LoVo (cell line): ENCODE results near the gene DEPDC1B.
"Not testable (repeated sequence)": the region's sequence is repeated elsewhere in the genome, so short reads cannot be mapped to it uniquely, and the experiment has no call there.

ENCODE experiments used
- DNase-seq: peaks from one replicate; pipeline ENCODE4 v3.0.0-alpha.2; 2016; ENCODE audit warnings: low spot score

DEPDC1B gene

DNA sequence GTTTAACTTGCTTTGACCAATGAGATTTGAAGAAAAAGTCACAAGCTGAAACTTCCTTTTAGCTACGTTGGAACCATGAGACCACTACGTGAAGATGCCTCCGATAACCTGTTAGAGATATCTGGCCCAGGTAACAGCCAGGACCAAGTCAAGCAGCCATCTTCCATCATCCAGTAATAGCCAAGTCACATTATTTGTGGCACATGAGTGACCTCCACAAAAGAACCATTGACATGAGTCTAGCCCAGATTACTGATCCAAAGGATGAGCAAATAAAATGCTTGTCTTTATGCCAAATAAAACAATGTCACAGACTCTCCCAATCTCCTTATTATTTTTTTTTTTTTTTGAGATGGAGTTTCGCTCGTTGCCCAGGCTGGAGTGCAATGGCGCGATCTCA, 1.6 kb downstream of the DEPDC1B start:
- no peak for DNase-seq

GRCh38 chr5:60690326-60690725, 9.6 kb downstream of the DEPDC1B start:
- no peak for DNase-seq

GRCh38 chr5:60688980-60689379, 11.0 kb downstream of the DEPDC1B start:
- no peak for DNase-seq

GRCh38 chr5:60687927-60688720, 11.8 kb downstream of the DEPDC1B start:
- peak; percentile 31 for DNase-seq

DNA sequence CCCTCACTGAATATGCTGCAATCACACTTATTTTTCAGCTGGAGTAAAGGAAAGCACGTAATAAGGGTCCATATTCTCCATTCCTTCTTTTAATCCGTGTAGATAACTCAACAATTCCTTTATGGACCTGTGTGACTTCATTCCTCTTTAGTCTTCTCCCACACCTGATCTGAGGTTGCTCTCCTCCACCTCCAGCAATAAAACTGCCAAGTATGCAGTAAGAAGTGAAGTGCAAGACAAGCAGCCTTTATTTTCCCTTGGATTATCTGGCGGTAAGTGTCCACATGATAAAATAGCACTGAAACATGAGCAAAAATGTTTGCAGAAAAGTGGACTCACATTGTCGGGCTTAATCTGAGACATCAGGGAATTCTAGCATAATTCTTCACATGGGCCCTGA, 13.8 kb downstream of the DEPDC1B start:
- no peak for DNase-seq

DNA sequence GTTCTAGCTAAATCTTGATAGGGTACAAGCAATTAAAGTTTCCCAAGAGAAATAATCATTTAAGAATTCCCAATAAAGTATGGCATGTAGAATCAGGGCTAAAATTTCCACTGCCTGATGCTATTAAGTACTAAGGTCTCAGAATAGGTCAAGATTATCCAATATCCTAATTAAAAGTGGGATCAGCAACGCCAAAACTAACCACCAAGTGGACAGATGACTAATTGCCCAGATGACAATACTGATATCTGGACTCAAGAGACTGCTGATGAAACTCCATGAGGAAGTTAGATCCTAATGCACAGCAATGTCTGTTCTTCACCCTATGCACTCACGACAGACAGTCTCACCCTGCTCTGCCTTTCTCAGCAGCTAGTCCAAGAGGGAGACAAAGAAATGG, 14.3 kb downstream of the DEPDC1B start:
- no peak for DNase-seq

DNA sequence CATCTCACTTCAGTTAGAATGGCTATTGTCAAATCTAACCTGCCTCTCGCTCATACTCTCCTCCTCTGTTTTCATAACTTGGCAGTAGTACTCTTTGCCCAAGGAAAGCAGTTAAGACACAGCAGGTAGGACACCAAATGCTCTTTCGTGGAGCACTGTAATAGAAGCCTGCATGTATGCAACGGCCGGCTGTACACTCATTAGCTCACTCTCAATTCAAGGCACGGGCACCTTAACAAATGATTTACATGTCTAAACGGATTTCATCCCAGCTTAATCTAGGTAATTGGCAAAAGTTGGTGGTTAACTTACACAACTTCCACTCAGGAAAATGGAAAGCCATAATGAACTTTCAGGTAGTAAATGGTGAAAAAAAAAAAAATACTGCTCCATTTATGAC, 14.9 kb downstream of the DEPDC1B start:
- DNase-seq: no peak

DNA sequence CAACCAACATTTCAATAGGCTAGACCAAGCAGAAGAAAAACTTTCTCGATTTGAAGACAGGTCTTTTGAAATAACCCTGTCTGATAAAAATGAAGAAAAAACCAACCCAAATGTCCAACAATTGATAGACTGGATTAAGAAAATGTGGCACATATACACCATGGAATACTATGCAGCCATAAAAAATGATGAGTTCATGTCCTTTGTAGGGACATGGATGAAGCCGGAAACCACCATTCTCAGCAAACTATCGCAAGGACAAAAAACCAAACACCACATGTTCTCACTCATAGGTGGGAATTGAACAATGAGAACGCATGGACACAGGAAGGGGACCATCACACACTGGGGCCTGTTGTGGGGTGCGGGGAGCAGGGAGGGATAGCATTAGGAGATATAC, 18.0 kb downstream of the DEPDC1B start:
- DNase-seq: not testable (repeated sequence)

DNA sequence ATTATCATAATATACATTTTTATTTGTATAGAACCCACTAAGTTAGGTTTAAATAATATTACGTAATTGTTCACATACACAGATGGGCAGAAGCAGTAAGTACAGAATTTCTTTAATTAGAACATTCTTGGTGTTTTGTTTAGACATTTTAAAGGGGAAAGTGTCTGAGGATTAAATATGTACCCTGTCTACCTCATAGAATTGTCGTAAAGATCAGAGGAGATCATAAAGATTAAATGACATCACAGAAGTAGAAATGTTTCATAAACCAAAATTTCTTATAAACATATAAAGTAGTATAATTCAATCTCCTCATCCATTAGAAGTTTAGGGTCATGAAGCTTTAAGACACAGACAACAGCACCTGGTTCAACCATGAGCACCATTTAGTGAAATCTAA, 20.1 kb downstream of the DEPDC1B start:
- DNase-seq: no peak

DNA sequence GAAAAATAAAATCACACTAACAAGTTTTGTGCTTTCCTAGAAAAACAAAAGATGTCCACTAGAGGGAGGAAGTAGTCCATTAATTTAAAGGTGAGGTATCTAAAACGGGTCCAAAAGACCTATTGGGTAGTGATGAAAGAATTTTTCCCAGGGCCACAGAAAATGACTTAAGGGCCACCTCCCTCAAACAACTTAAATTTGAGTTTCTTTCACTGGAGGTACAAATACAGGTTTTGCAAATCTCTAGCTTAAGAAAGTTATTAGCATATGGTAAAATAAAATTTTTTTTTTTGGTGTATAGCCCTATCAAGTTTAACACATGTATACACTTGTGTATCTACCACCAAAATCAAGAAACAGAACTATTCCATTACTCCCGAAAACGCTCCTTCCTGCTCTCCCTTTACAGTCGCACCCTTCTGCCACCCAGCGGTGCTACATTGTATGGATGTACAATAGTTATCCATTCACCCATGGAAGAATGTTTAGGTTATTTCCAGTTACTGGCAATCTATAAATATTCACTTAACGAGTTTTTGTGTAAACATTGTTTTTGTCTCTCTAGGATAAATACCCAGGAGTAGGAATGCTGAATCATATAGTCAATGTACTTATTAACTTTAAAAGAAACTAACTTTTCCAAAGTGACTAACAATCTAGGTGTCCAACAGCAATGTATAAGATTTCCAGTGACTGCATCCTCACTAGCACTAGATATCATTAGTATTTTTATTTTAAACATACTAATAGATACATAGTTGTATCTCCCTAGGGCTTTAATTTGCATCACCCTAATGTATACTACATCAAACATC, 21.9 kb downstream of the DEPDC1B start:
- peak; percentile 71 for DNase-seq

- no peak for DNase-seq
Measured at GRCh38 chr5:60675286-60675685, 24.7 kb downstream of the DEPDC1B start.

DNA sequence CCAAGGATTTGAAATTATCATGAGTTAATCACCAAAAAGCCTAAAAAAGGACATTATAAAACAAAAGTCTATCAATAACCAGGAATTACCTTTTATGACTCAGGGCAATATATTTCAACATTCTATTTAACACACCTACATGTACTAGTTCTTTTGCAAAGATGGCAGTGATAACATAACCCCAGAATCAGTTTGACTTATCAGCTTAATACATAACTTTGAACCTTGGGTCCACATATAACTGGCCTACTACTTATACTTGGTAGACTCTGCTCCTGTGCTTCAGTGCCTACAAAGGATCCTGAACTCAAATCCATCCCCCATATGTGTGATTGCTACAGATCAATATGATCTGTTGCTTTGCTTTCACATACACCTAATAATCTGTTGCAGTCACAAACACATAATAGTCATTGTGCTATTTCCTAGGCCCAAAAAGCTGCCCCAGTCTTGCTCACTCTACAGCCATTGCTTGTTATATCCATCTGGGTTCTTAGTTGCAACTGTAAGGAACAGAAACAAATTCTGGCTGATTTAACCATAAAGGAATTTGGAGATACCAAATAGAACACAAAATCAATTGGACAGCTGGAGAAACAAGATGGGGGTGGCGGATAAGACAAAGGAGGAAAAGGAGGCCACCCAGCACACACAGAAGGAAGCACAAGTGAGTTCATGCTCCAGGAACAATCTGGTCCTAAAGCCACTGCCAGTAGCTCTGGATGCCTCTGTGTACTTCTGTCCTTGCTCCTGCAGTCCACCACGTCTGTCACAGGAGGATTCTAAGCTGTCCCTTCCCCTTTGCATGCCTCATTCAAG, 25.5 kb downstream of the DEPDC1B start:
- no peak for DNase-seq

DNA sequence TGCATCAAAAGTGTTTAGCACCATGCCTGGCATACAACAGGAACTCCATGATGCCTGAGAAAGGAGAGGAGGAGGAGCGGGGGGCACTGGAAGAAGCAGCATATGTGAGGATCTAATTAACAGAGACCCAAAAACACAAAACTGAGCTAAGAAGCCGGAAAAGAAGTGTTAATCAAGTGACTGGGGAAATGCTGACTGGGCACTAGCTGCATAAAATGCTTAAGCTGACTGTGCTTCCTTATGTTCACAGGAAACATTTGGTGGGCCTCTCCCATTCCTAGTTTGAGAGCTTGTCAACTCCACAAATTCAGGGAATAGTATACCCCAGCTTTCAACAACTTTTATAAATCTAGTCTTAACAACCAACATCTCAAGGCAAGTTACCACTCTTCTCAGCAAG, 26.6 kb downstream of the DEPDC1B start:
- DNase-seq: no peak

GRCh38 chr5:60672693-60673264, 27.2 kb downstream of the DEPDC1B start:
- DNase-seq: peak; percentile 67

DNA sequence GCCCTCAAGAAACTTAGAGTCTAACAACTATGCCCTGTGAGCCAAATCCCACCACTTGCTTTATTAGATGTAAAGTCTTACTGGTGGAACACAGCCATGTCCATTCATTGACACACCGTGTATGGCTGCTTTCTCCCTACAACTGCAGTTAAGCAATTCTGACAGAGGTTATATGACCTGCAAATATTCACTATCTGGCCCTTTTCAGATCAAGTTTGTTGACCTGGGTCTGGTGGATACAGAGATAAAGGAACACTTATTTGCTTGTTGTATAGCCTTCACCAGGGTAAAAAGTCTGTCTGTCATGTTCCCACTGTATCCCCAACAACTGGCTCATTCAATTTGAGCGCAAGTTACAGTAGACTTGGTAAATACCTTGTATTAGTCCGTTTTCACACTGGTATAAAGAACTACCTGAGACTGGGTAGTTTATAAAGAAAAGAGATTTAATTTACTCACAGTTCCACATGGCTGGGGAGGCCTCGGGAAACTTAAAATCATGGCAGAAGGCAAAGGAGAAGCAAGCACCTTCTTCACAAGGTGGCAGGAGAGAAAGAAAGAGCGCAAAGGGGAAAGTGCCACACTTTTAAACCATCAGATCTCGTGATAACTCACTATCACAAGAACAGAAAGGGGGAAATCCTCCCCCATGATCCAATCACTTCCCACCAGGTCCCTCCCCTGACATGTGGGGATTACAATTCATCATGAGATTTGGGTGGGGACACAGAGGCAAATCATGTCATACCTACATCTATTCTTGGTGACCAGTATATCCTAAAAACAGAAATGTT, 27.9 kb downstream of the DEPDC1B start:
- no peak for DNase-seq

- DNase-seq: no peak
Measured at GRCh38 chr5:60670749-60671148, 29.2 kb downstream of the DEPDC1B start.

DNA sequence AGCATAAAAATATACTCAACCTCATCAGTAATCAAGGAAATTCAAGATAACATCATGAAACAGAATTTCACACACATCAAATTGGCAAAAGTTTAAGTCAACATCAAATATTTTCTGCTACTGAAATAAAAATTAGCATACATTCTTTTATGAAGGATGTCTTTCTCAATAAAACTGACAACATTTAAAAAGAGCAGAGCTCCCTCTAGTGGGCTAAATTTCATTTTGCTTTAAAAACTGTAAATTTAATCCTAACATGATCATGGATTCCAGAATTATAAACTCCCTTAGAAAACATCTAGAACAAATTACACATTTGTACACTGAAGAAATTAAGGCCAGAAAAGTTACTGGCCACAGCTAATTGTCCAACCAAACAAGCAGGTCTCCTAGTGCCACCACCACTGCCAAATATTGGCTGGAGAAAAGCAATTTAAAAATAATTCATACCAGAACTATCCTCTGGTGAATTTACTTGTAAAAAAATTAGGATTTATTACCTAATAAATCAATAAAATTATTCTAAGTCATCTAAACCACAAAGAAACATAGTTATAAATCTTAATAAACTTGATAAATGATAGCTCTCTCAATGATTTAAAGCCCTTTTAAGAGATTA, 31.2 kb downstream of the DEPDC1B start:
- peak; percentile 53 for DNase-seq

DNA sequence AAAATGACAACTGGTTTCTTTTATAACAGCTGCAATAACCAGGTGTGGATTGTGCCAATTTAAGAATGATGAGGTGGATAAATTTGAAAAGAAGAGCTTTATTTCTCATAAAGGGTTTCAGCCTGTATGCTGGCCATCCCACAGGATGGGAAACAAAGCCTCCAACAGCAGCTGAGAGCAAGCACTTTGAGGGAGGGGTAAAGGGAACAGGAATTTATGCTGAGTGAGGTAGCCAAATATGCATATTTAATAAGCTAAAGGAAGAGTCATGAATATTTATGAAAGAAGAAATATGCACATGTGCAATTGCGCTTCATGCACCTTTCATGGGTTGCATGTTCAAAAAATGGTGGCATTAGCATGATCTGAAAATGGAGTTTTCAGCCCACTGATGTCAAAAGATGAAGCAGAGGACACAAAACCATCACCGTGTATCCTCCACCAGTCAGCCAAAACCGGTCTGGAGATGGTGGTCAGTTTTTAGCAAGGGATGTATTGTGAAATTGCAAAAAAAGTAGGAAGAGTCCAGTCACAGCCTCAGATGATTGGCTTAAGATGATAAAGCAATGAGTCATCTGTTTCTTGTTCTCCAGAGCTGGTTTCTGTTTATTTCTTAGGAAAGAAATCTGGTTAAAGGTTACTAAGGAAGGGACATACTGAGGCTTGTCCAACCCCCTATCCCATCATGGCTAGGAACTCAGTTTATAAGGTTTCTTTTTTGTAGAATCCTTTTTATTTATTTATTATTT, 47.9 kb downstream of the DEPDC1B start:
- DNase-seq: peak; percentile 37

- peak; percentile 45 for DNase-seq
Measured at GRCh38 chr5:60649288-60649917, 50.6 kb downstream of the DEPDC1B start.

GRCh38 chr5:60648175-60648574, 51.8 kb downstream of the DEPDC1B start:
- no peak for DNase-seq
